GM23338 (cell line): ENCODE results near the gene EPHB1. TPM values are rescaled to one million over a fixed set of nuclear protein-coding genes. Genes with fewer than 3 reads are reported as not detected.
"Not testable (repeated sequence)": the region's sequence is repeated elsewhere in the genome, so short reads cannot be mapped to it uniquely, and the experiment has no call there.

ENCODE experiments used
- ATAC-seq: fragments of 200-7000 bp; cut with Tn5 transposase; 3 replicates; pipeline ENCODE4 v1.9.1; 2020
- DNase-seq: peaks from one replicate; pipeline ENCODE4 v3.0.0-alpha.2; 2015; ENCODE audit warnings: low spot score
- H2AFZ ChIP-seq: fragments of 200-600 bp; sonication (generic); 2 replicates; pipeline ENCODE4 v1.8.0; 2016; ENCODE audit warnings: antibody characterized with exemption, mild to moderate bottlenecking, moderate library complexity
- H3F3A ChIP-seq: fragments of 200-600 bp; sonication (generic); replicated peaks from 2 replicates; pipeline ENCODE4 v1.8.0; 2017; ENCODE audit warnings: antibody characterized with exemption, mixed run types, low read depth
- H3K27ac ChIP-seq: fragments of 200-600 bp; sonication (generic); 2 replicates; pipeline ENCODE4 v1.6.1; 2016; ENCODE audit warnings: low read depth
- H3K27me3 ChIP-seq: fragments of 200-600 bp; sonication (generic); 2 replicates; pipeline ENCODE4 v1.8.0; 2016; ENCODE audit warnings: mild to moderate bottlenecking, mixed run types, moderate library complexity; ENCODE audit not compliant: insufficient read depth
- H3K36me3 ChIP-seq: fragments of 200-600 bp; sonication (generic); 2 replicates; pipeline ENCODE4 v1.8.0; 2016; ENCODE audit warnings: mild to moderate bottlenecking; ENCODE audit not compliant: insufficient read depth
- H3K4me1 ChIP-seq: fragments of 200-600 bp; sonication (generic); 2 replicates; pipeline ENCODE4 v1.8.0; 2016; ENCODE audit warnings: mild to moderate bottlenecking, moderate library complexity; ENCODE audit not compliant: insufficient read depth
- H3K4me2 ChIP-seq: fragments of 200-600 bp; sonication (generic); 2 replicates; pipeline ENCODE4 v1.7.1; 2017; ENCODE audit warnings: mixed run types
- H3K4me3 ChIP-seq: fragments of 200-600 bp; sonication (generic); 2 replicates; pipeline ENCODE4 v1.6.1; 2016; ENCODE audit warnings: mixed run types
- H3K79me2 ChIP-seq: fragments of 200-600 bp; sonication (generic); replicated peaks from 2 replicates; pipeline ENCODE4 v1.8.0; 2017; ENCODE audit warnings: mild to moderate bottlenecking; ENCODE audit not compliant: insufficient read depth
- H3K9me2 ChIP-seq: fragments of 200-600 bp; sonication (generic); 2 replicates; pipeline ENCODE4 v1.8.0; 2017; ENCODE audit not compliant: insufficient read depth
- H4K20me1 ChIP-seq: fragments of 200-600 bp; sonication (generic); replicated peaks from 2 replicates; pipeline ENCODE4 v1.8.0; 2017; ENCODE audit warnings: mild to moderate bottlenecking; ENCODE audit not compliant: insufficient read depth
- H3K27ac Mint-ChIP-seq: 2 replicates; pipeline ENCODE4 v1.8.0; 2020; ENCODE audit warnings: inconsistent platforms, mild to moderate bottlenecking, moderate library complexity, mixed read lengths
- H3K27me3 Mint-ChIP-seq: 3 replicates; pipeline ENCODE4 v1.8.0; 2022; ENCODE audit warnings: low read depth, mild to moderate bottlenecking, moderate library complexity, mixed read lengths, inconsistent platforms; ENCODE audit not compliant: insufficient read depth, poor library complexity
- H3K36me3 Mint-ChIP-seq: 3 replicates; pipeline ENCODE4 v1.8.0; 2021; ENCODE audit warnings: low read depth, mild to moderate bottlenecking, inconsistent platforms, moderate library complexity, mixed read lengths
- H3K4me1 Mint-ChIP-seq: 3 replicates; pipeline ENCODE4 v1.8.0; 2020; ENCODE audit warnings: mild to moderate bottlenecking, inconsistent platforms, mixed read lengths
- H3K4me3 Mint-ChIP-seq: 3 replicates; pipeline ENCODE4 v1.8.0; 2021; ENCODE audit warnings: moderate library complexity, mild to moderate bottlenecking, inconsistent platforms, mixed read lengths
- H3K9me3 Mint-ChIP-seq: 3 replicates; pipeline ENCODE4 v1.8.0; 2020; ENCODE audit warnings: moderate library complexity, mild to moderate bottlenecking, inconsistent platforms, mixed read lengths
- CREB1 ChIP-seq: fragments of 250-450 bp; sonication (Bioruptor Pico); IDR thresholded peaks from 2 replicates; pipeline ENCODE4 v1.5.0; 2020; ENCODE audit warnings: low read depth, mild to moderate bottlenecking, moderate library complexity
- EZH2 ChIP-seq: fragments of 200-600 bp; sonication (generic); IDR thresholded peaks from one replicate; pipeline ENCODE4 v1.8.0; 2017; ENCODE audit warnings: antibody characterized with exemption, mild to moderate bottlenecking, low read depth; ENCODE audit not compliant: unreplicated experiment
- EZH2phosphoT487 ChIP-seq: fragments of 200-600 bp; sonication (generic); IDR thresholded peaks from one replicate; pipeline ENCODE4 v1.8.1; 2018; ENCODE audit warnings: antibody characterized with exemption; ENCODE audit not compliant: unreplicated experiment
- JUNB ChIP-seq: IDR thresholded peaks from one replicate; pipeline ENCODE4 v1.6.1; 2016; ENCODE audit warnings: antibody characterized with exemption; ENCODE audit not compliant: unreplicated experiment
- POLR2AphosphoS5 ChIP-seq: IDR thresholded peaks from 2 replicates; pipeline ENCODE4 v1.6.1; 2016; ENCODE audit warnings: antibody characterized with exemption, low read depth
- STAT1 ChIP-seq: IDR thresholded peaks from one replicate; pipeline ENCODE4 v1.6.1; 2016; ENCODE audit warnings: antibody characterized with exemption; ENCODE audit not compliant: unreplicated experiment
- ZNF331 ChIP-seq: fragments of 250-450 bp; sonication (Bioruptor Pico); IDR thresholded peaks from 2 replicates; pipeline ENCODE4 v1.5.0; 2020; ENCODE audit warnings: low read depth, mild to moderate bottlenecking, moderate library complexity
- polyA plus RNA-seq: library from polyadenylated mRNA; unstranded; fragments of >200 nt; fragmentation: Nextera tagmentation; extraction: Ambion mirVana; gene quantifications from 2 replicates; pipeline ENCODE4 v1.2.1, GENCODE V29; 2016
- total RNA-seq: library from RNA; depleted of rRNA; stranded (reverse); fragments of >200 nt; shearing (Covaris generic); gene quantifications from 2 replicates; pipeline ENCODE4 v1.2.3, GENCODE V29; 2014
- TF ChIP-seq, protein P1 (sequence below): IDR thresholded peaks from one replicate; pipeline ENCODE4 v1.6.1; 2018; ENCODE audit warnings: antibody characterized with exemption; ENCODE audit not compliant: unreplicated experiment
- TF ChIP-seq, protein P2 (sequence below): IDR thresholded peaks from 2 replicates; pipeline ENCODE4 v1.6.1; 2016; ENCODE audit warnings: antibody characterized with exemption
- TF ChIP-seq, protein P3 (sequence below), 2 experiments: fragments of 200-600 bp in 1 of 2; sonication (generic) in 1 of 2; conservative IDR thresholded peaks; 2 replicates each; pipeline versions ENCODE4 v1.5.1 to v1.6.1; 2016 to 2017; ENCODE audit warnings: antibody characterized with exemption in 2 of 2, low read depth in 2 of 2, mild to moderate bottlenecking in 2 of 2, moderate library complexity in 1 of 2

EPHB1 gene
- total and polyA plus RNA-seq, 2 experiments from 2014 or later = 2.7 to 5.2 TPM

DNA sequence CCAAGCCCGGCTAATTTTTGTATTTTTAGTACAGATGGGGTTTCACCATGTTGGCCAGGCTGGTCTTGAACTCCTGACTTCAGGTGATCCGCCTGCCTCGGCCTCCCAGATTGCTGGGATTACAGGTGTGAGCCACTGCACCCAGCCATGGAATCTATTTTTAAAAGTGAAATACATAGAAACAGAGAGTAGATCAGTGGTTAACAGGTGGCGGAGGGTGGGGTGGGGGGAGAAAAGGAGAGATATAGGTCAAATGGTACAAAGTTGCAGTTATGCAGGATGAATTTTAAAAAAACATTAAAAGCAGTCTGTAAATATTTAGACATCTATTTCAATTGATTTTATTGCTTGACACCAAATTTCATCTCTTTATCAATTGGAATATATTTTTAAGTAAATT lies 6.8 kb upstream of the EPHB1 start:
- H2AFZ ChIP-seq, H3K36me3 ChIP-seq, H3F3A ChIP-seq, H3K4me1 ChIP-seq, H3K36me3 Mint-ChIP-seq, H3K4me2 ChIP-seq, H3K9me2 ChIP-seq, H3K4me1 Mint-ChIP-seq, ATAC-seq, H3K9me3 Mint-ChIP-seq, DNase-seq, H3K4me3 ChIP-seq, H3K27me3 Mint-ChIP-seq, H3K4me3 Mint-ChIP-seq, H4K20me1 ChIP-seq, H3K27ac ChIP-seq, H3K27ac Mint-ChIP-seq, H3K79me2 ChIP-seq, H3K27me3 ChIP-seq: not testable (repeated sequence)

DNA sequence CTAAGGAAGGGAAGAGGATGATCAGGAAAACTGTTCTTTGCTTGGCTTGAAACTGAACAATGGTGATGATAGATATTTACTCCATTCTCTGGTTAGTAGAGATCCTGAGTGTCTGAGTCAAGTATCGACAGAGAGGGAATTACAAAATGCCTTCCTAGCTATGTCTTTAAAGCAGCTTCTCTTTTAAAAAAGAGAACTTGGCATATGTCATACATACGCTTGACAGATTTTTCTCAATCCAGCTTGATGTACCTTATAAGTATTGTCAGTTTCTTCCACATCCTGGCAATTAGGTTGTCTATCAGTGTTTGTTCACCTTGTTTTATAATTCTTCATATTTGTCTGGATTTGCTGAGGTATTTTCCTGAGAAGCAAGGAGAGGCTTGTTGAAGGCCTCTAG lies 5.0 kb upstream of the EPHB1 start:
- Mint-ChIP-seq H3K27me3 (peaks cover 6% of the 10 kb centered on the region), H3K9me3 (no peaks in the 10 kb centered on the region), H3K36me3 (no peaks in the 10 kb centered on the region; the same call in 2 of the 3 replicates), H3K4me3 (no peak overlapping the region), H3K4me1 (peaks cover 3% of the 10 kb centered on the region; the same call in 1 of the 3 replicates), H3K27ac (no peak overlapping the region)
- Histone ChIP-seq H3K79me2 (no peaks in the 10 kb centered on the region), H4K20me1 (no peaks in the 10 kb centered on the region), H3F3A (no peaks in the 10 kb centered on the region), H3K4me3 (no peak overlapping the region), H3K4me2 (no peak overlapping the region), H2AFZ (no peak overlapping the region), H3K4me1 (no peaks in the 10 kb centered on the region), H3K27ac (no peak overlapping the region), H3K27me3 (no peaks in the 10 kb centered on the region), H3K36me3 (no peaks in the 10 kb centered on the region), H3K9me2 (no peaks in the 10 kb centered on the region)
- DNase-seq (no peak), ATAC-seq (no peak)
- no peak for TF ChIP-seq POLR2AphosphoS5
- TF ChIP-seq, protein P1, sequence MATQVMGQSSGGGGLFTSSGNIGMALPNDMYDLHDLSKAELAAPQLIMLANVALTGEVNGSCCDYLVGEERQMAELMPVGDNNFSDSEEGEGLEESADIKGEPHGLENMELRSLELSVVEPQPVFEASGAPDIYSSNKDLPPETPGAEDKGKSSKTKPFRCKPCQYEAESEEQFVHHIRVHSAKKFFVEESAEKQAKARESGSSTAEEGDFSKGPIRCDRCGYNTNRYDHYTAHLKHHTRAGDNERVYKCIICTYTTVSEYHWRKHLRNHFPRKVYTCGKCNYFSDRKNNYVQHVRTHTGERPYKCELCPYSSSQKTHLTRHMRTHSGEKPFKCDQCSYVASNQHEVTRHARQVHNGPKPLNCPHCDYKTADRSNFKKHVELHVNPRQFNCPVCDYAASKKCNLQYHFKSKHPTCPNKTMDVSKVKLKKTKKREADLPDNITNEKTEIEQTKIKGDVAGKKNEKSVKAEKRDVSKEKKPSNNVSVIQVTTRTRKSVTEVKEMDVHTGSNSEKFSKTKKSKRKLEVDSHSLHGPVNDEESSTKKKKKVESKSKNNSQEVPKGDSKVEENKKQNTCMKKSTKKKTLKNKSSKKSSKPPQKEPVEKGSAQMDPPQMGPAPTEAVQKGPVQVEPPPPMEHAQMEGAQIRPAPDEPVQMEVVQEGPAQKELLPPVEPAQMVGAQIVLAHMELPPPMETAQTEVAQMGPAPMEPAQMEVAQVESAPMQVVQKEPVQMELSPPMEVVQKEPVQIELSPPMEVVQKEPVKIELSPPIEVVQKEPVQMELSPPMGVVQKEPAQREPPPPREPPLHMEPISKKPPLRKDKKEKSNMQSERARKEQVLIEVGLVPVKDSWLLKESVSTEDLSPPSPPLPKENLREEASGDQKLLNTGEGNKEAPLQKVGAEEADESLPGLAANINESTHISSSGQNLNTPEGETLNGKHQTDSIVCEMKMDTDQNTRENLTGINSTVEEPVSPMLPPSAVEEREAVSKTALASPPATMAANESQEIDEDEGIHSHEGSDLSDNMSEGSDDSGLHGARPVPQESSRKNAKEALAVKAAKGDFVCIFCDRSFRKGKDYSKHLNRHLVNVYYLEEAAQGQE = no peak
- TF ChIP-seq, protein P2, sequence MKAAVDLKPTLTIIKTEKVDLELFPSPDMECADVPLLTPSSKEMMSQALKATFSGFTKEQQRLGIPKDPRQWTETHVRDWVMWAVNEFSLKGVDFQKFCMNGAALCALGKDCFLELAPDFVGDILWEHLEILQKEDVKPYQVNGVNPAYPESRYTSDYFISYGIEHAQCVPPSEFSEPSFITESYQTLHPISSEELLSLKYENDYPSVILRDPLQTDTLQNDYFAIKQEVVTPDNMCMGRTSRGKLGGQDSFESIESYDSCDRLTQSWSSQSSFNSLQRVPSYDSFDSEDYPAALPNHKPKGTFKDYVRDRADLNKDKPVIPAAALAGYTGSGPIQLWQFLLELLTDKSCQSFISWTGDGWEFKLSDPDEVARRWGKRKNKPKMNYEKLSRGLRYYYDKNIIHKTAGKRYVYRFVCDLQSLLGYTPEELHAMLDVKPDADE = no peak
- no peak for TF ChIP-seq JUNB
- TF ChIP-seq, protein P3, sequence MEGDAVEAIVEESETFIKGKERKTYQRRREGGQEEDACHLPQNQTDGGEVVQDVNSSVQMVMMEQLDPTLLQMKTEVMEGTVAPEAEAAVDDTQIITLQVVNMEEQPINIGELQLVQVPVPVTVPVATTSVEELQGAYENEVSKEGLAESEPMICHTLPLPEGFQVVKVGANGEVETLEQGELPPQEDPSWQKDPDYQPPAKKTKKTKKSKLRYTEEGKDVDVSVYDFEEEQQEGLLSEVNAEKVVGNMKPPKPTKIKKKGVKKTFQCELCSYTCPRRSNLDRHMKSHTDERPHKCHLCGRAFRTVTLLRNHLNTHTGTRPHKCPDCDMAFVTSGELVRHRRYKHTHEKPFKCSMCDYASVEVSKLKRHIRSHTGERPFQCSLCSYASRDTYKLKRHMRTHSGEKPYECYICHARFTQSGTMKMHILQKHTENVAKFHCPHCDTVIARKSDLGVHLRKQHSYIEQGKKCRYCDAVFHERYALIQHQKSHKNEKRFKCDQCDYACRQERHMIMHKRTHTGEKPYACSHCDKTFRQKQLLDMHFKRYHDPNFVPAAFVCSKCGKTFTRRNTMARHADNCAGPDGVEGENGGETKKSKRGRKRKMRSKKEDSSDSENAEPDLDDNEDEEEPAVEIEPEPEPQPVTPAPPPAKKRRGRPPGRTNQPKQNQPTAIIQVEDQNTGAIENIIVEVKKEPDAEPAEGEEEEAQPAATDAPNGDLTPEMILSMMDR (conservative IDR thresholded peaks at IDR 0.05; ENCODE audit: low read depth in 2 of 2) = no peak
- TF ChIP-seq STAT1 = no peak
- no peak for TF ChIP-seq EZH2
- TF ChIP-seq ZNF331 = no peak
- no peak for TF ChIP-seq CREB1 (CRISPR knock-in tag)
- no peak for TF ChIP-seq EZH2phosphoT487
